Left lung (tissue), 10 donors: ENCODE results near the gene HRC. TPM values are rescaled to one million over a fixed set of nuclear protein-coding genes. Genes with fewer than 3 reads are reported as not detected.

Experiments
- ATAC-seq: fragments of 200-7000 bp; cut with Tn5 transposase; one replicate; pipeline ENCODE4 v1.9.1; 2020; ENCODE audit warnings: moderate library complexity
- DNase-seq, 4 donors: peaks; one replicate each; pipeline ENCODE4 v3.0.0-alpha.2; 2013 to 2020
- H3K27ac ChIP-seq, 2 donors: fragments of 200-600 bp; sonication (generic) in 1 of 2; one replicate each; pipeline versions ENCODE4 v1.5.0 to v1.8.0; 2020 to 2021
- H3K27me3 ChIP-seq, 2 donors: fragments of 200-600 bp; sonication (generic) in 1 of 2; one replicate each; pipeline versions ENCODE4 v1.5.0 to v1.8.0; 2020 to 2021
- H3K36me3 ChIP-seq, 2 donors: fragments of 200-600 bp; sonication (generic) in 1 of 2; one replicate each; pipeline versions ENCODE4 v1.5.0 to v1.8.0; 2020 to 2021
- H3K4me1 ChIP-seq, 2 donors: fragments of 200-600 bp; one replicate each; pipeline ENCODE4 v1.8.0; 2021
- H3K4me3 ChIP-seq, 2 donors: fragments of 200-600 bp; sonication (generic) in 1 of 2; one replicate each; pipeline versions ENCODE4 v1.5.0 to v1.8.0; 2020 to 2021; ENCODE audit warnings: mild to moderate bottlenecking in 1 of 2
- H3K9me3 ChIP-seq, 2 donors: fragments of 200-600 bp; sonication (generic) in 1 of 2; one replicate each; pipeline versions ENCODE4 v1.5.0 to v1.8.0; 2020 to 2021
- intact Hi-C, 2 donors: fragments of 100-400 bp; cut with DNase I; formaldehyde crosslinking; loops; one replicate each; pipeline versions ENCODE4 v1.11.2 to v1.14.2; 2022
- polyA plus RNA-seq, 6 donors: library from polyadenylated mRNA; unstranded; fragments of 120-200 nt; gene quantifications; one replicate each; pipeline ENCODE4 v1.2.1, GENCODE V29; 2013; ENCODE audit not compliant: insufficient read length in 6 of 6
- total RNA-seq, 2 donors: library from RNA; stranded (reverse); fragmentation: NEBNext Ultra II Directional; extraction: Animal tissue kit (Norgen Biotek cat#: 25700); gene quantifications; one replicate each; pipeline ENCODE4 v1.2.1, GENCODE V29; 2021
- TF ChIP-seq, protein P1 (sequence below), 2 donors: fragments of 200-600 bp; sonication (generic) in 1 of 2; IDR thresholded peaks; one replicate each; pipeline versions ENCODE4 v1.5.0 to v1.8.0; 2021; ENCODE audit warnings: antibody characterized with exemption in 2 of 2
- donor health status: DM: no; HTN: yes; CAD: no.
- donor health status: DM: no; HTN: no; CAD: no.

HRC gene
- total and polyA plus RNA-seq, 8 donors, result 0.26 to 16.4 (median 9.5) TPM

DNA sequence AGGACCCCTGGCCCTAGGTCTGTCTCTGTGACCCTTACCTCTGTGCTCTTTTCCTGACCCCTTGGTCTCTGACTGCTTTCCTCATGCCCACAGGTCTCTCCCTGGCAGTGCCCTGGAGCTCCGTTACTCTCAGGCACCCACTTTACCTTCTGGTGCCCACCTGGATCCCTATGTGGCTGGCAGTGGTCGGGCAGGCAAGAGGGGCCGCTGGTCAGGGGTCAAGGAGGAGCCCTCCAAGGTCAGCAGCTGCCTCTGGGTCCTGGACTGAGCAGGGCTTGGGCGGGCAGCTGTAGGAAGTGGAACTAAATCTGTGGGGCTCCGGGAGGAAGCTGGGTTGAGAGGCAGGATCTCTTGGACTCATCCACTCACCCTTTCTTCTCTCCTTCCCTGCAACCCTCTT, 19.5 kb downstream of the HRC start:
- no peak overlapping the region for H3K4me3 ChIP-seq
- H3K27ac ChIP-seq, result no peak overlapping the region
- no peaks in the 10 kb centered on the region for H3K36me3 ChIP-seq
- DNase-seq, result no peak
- peaks cover 0 to 19% of the 10 kb centered on the region in 2 donors for H3K4me1 ChIP-seq
- H3K27me3 ChIP-seq, result peaks cover 0 to 25% of the 10 kb centered on the region in 2 donors
- H3K9me3 ChIP-seq, result no peaks in the 10 kb centered on the region
- intact Hi-C loops, result no loop called here
- ATAC-seq, result no peak
- TF ChIP-seq, protein P1, sequence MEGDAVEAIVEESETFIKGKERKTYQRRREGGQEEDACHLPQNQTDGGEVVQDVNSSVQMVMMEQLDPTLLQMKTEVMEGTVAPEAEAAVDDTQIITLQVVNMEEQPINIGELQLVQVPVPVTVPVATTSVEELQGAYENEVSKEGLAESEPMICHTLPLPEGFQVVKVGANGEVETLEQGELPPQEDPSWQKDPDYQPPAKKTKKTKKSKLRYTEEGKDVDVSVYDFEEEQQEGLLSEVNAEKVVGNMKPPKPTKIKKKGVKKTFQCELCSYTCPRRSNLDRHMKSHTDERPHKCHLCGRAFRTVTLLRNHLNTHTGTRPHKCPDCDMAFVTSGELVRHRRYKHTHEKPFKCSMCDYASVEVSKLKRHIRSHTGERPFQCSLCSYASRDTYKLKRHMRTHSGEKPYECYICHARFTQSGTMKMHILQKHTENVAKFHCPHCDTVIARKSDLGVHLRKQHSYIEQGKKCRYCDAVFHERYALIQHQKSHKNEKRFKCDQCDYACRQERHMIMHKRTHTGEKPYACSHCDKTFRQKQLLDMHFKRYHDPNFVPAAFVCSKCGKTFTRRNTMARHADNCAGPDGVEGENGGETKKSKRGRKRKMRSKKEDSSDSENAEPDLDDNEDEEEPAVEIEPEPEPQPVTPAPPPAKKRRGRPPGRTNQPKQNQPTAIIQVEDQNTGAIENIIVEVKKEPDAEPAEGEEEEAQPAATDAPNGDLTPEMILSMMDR (IDR thresholded peaks at IDR 0.05), result no peak

DNA sequence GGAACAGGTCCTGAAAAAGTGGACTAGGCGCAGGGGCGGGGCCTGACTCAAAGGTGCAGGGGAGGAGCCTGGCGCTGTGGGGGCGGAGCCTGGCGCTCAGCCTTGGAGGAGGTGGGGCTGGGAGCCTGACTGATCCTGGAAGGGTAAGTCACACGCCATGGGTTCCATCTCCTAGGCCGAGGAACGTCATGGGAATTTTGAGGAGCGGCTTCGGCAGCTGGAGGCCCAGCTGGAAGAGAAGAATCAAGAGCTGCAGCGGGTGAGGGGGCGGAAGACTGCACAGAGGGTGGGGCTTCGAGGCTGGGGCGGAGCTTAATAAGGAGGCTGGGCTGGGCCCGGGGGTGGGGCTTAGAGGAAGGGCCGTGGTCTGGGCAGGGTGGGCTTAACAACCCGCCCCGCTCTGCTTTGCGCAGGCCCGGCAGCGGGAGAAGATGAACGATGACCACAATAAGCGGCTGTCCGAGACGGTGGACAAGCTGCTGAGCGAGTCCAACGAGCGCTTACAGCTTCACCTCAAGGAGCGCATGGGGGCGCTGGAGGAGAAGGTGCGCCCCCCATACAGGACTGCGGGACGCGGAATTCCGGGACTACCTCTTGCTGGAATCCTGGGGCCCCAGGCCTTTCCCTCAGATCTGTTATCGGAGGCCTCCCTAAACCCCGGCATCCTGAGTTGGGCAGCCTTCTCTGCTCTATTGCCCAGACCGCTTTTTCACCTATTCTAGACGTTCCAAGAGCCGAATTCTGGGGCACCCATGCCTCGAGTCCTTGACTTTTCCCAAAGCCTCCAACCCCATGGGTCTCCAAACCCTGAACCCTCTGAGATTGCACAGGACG, 21.4 kb downstream of the HRC start:
- H3K4me3 ChIP-seq, result peak overlapping the region; percentile 19 to 33
- peaks cover 0 to 21% of the 10 kb centered on the region in 2 donors for H3K4me1 ChIP-seq
- TF ChIP-seq, protein P1 (IDR thresholded peaks at IDR 0.05), result no peak
- no peaks in the 10 kb centered on the region for H3K36me3 ChIP-seq
- peaks cover 0 to 25% of the 10 kb centered on the region in 2 donors for H3K27me3 ChIP-seq
- H3K27ac ChIP-seq, result no peak overlapping the region
- DNase-seq (peak in 3 of 4 donors; percentile 82 to 90 (median 83)), ATAC-seq (peak; percentile 92)
- intact Hi-C loops, result no loop called here
- no peaks in the 10 kb centered on the region for H3K9me3 ChIP-seq

- TF ChIP-seq, protein P1 (IDR thresholded peaks at IDR 0.05), result no peak
- Histone ChIP-seq H3K9me3 (no peaks in the 10 kb centered on the region), H3K27ac (no peak overlapping the region), H3K4me3 (peak overlapping the region; percentile 19 to 33), H3K4me1 (peaks cover 0 to 26% of the 10 kb centered on the region in 2 donors), H3K27me3 (peaks cover 0 to 25% of the 10 kb centered on the region in 2 donors), H3K36me3 (no peaks in the 10 kb centered on the region)
- intact Hi-C loops, result no loop called here
- DNase-seq (peak in 1 of 4 donors; percentile 40), ATAC-seq (peak; percentile 57)
Measured at GRCh38 chr19:49132974-49133609, 22.1 kb downstream of the HRC start.

DNA sequence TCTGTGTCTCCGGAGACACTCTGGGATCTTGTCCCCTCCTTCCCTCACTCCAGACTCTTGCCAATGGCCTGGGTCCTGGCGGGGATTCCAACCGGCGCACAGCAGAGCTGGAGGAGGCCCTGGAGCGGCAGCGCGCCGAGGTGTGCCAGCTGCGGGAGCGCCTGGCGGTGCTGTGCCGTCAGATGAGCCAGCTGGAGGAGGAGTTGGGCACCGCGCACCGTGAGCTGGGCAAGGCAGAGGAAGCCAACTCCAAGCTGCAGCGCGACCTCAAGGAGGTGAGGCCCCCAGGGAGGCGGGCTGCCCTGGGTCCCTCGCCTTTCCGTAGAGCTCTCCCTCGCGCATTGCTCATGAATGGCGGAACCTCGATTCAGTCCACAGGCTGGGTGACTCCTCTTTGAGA, 24.9 kb downstream of the HRC start:
- Histone ChIP-seq H3K27me3 (peaks cover 0 to 25% of the 10 kb centered on the region in 2 donors), H3K27ac (no peak overlapping the region), H3K36me3 (no peaks in the 10 kb centered on the region), H3K4me3 (no peak overlapping the region), H3K4me1 (peaks cover 0 to 29% of the 10 kb centered on the region in 2 donors), H3K9me3 (no peaks in the 10 kb centered on the region)
- no peak for ATAC-seq
- intact Hi-C loops, result no loop called here
- TF ChIP-seq, protein P1 (IDR thresholded peaks at IDR 0.05), result no peak
- no peak for DNase-seq

DNA sequence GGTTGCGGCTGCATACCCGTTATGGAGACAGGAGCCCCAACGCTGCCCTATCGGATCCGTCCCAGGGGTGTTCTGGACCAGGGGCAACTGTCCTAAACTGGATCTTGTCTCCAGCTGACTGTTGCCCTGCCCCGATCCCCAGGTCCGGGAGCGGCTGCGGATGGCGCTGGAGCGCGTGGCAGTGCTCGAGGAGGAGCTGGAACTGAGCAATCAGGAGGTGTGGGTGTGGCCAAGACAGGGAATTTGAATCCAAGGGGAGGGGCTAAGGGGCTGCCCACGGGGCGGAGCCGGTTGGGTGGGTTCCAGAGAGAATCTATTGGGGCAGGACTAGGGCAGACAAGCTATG, 26.0 kb downstream of the HRC start:
- Histone ChIP-seq H3K27me3 (peaks cover 0 to 16% of the 10 kb centered on the region in 2 donors), H3K9me3 (no peaks in the 10 kb centered on the region), H3K36me3 (no peaks in the 10 kb centered on the region), H3K27ac (no peak overlapping the region), H3K4me3 (no peak overlapping the region), H3K4me1 (peaks cover 0 to 28% of the 10 kb centered on the region in 2 donors)
- ATAC-seq, result no peak
- TF ChIP-seq, protein P1 (IDR thresholded peaks at IDR 0.05), result no peak
- DNase-seq, result no peak
- intact Hi-C loops, result no loop called here
